HG03439 (cell line): ENCODE results near the gene CEP20.

Experiments used
- ATAC-seq: cut with Tn5 transposase; IDR thresholded peaks from one replicate; pipeline ENCODE4 v1.9.1; 2021; ENCODE audit warnings: mild to moderate bottlenecking, moderate library complexity; ENCODE audit not compliant: unreplicated experiment

Gene CEP20

DNA sequence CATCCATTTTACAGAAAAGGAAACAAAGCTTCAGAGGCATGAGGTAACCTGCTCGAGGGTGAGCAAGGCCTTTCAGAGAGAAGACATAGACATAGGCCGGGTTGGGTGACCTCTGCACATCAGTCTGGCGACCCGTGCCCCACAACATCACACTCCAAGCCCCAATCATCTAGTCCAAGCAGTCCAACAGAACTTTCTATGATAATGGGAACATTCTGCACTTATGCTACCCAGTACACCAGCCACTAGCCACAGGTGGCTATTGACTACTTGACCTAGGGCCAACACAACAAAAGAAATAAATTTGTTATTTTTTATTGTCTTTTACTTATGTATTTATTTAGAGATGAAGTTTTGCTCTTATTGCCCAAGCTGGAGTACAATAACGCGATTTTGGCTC is 52.3 kb downstream of the CEP20 start:
- no peak for ATAC-seq

DNA sequence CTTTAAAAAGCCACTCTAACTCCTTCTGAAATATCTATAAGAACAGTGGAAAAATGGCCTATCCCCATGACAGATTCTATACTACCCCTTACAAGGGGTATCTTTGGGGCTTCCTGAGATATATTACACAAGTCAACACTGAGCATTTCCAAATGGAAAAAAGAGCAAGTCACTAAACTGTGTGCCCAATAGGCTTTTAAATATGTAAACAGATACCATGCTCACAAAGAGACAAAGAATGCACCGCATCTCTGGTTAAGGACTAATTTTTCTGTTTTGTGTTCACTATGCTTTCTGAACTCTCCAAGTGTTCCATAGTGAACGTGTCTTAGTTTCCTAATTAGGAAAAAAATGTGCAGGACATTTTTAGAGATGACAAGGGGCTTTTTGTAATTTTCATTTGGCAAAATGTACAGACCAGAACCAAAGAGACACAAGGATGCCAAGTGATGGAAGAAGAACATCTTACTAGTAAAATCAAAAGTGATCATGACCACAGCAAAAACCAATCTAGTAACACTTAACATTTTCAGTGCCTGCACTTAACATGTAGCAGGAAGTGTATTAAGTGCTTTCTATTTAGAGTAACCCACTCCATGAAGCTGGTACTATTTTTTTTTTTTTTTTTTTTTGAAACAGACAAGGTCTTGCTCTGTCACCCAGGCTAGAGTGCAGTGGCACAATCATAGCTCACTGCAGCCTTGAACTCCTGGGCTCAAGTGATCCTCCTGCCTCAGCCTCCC is 53.1 kb downstream of the CEP20 start:
- no peak for ATAC-seq

DNA sequence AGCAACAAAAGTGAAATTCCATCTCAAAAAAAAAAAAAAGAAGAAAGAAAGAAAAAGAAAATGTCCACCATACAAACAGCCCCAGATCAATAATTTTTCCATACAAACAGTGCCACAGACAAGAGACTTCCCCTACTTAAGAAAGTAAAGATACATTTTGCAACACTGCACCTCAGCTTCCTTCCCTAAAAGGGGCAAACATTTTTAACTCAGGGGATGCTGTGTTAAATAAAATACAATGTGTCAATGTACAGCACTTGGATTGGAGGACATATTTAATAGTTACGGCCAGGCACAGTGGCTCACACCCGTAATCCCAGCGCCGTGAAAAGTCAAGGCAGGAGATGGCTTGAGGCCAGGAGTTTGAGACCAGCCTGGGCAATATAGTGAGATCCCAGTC is 53.9 kb downstream of the CEP20 start:
- no peak for ATAC-seq

DNA sequence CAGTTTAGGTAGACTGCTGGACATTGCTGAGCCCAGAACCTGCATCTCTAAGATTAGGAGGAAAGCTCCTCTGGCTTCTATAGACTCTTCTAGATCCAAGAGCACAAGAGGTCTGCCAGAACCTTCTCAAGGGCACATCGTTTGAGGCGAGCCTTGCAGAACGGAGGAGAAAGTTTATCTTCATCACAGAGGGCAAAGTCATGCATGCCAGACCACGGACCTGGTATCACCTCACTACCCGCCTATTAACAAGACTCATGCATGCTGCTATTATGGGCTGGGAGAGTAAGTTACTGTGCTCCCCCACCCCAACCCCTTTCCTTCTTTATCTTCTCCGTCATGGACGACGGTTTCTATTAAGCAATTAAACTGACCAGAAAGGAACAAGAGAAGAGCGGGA is 54.9 kb downstream of the CEP20 start:
- no peak for ATAC-seq

DNA sequence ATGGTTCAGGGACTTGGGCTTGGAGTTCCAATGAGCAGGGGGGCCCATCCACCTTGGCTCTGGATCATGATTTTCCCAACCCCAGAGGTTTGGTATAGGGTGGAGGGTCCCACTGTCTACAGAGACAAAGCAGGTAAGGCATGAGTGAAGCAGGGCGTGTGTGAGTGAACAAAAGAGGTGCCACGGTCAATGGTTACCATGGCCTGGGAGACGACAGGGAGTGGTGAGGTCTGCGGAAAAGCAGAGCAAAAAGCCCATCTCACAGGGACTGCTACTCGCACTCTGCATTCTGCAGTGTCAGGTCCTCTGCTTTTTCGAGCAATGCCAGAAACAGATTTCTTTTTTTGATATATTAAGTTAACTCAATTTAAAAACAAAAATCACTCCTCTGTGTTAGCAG is 56.2 kb downstream of the CEP20 start:
- ATAC-seq = no peak

DNA sequence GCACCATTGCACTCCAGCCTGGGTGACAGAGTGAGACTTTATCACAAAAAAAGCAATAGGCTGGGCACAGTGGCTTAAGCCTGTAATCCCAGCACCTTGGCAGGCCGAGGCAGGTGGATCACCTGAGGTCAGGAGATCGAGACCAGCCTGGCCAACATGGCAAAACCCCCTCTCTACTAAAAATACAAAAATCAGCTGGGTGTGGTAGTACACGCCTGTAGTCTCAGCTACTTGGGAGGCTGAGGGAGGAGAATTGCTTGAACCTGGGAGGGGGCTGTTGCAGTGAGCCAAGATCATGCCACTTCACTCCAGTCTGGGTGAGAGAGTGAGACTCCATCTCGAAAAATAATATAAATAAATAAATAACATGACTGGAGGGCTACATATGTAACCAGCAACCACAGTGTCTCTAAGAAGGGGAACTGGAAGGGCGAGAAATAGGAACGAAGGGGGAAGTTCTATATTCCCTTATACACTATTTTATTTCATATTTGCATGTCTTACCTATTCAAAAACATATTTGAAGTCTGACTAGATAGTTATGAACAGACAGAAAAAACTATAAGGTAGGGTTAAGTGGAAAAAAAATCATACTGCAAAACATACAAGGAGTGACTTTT is 57.5 kb downstream of the CEP20 start:
- ATAC-seq = no peak

DNA sequence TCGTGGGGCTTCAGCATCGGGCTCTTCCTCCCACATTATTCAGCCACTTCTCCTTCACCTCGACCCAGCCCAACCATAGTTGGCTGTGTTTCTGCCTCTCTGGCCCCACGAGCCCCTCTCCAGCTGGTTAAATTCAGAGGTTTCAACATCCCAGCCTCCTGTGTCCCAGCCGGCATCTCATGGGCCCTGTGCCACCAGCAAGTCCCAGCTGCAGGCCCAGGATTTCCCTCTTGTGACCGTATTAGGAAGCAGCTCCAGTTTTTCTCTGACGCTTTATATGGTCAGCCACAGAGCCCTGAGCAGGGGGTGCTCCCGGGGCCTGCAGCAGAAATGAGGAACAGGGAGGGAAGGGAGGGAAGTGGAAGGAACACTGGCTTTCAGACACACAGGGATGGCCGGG is 58.9 kb downstream of the CEP20 start:
- no peak for ATAC-seq

DNA sequence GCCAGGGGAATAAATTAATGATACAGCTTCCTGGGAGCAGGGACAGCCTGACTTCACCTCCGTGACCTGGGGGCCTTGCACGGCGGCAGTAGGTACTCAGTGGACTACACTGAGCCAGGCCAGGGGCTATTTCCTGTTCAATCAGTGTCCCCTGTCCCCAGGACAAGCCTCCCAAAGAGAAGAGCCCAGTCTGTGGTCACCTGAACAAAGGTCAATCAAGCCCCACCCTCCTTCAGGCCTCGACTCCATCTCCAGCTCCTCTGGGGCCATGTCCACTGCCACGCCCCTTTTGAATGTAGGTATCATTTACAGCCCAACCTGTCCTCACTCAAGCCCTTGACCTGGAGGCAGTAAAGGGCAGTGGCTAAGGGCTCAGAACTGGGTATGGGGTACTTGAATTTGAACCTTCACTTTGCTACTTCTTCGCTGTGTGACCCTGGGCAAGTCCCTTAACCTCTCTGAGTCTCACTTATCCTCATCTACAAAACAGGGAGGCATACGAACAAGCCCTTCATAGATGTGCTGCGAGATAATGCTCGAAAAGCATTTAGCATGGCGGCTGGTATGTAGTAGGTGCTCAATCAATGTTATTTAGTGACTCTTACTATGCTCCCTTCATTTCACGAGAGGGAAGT is 60.6 kb downstream of the CEP20 start:
- no peak for ATAC-seq

DNA sequence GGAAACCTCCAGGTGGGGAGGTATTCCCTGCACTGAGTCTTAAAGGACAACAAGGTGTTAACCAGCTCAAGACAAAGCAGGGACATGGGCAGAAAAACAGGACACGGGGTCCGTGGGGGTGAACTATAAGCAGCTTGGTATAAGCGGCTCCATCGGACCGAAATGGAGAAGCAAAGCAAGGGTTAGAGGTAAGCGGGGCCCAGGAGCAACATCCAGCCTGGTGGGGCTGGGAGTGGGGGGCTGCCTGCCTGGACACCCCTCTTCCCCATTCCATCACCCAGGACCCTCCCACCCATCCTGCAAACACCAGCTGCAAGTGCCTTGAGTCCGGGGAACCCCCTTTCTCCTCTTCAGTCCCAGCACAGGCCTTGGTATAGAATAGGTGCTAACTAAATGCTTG is 61.1 kb downstream of the CEP20 start:
- no peak for ATAC-seq

DNA sequence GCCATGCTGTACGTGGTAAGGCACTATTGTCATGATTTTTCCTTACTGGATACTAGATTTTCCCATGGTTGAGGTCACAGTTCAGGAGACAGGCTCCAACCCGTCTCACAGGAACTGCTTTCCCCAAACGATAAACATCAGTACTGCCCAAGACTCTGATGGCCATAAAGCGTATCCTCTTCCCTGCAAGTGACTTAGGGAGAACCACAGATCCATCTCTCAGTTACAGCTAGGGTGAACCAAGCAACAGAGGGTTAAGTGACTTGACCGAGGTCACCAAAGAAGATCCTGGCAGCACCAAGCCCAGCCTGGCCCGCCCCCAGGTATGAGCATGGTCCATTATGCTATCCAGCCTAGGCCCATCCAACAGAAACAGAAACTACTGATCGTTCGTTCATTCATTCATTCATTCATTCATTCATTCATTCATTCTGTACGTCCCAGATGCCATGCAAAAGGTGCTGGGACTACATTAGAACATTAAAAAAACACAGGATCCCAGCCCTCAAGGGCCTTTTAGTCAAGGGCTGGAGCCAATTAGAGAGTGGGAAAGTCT is 62.6 kb downstream of the CEP20 start:
- no peak for ATAC-seq

DNA sequence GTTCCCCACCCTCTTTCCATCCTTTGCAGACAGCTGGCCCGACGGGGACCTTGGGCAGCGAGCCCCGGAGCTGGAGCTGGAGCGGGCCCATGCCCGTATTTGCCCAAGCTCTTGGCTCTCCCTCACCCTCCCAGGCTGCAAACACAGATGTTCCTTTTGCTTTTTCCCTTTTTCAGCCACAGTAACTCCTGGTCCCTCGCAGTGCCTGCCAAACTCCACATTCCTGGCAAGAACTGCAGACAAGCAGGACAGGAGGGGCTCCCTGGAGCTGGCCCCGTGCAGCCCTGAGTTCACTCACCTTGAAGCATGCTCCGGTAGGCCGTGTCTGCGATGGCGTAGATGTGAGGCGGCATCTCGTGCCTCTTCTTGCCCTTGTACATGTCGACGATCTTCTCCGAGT is 65.4 kb downstream of the CEP20 start:
- no peak for ATAC-seq

DNA sequence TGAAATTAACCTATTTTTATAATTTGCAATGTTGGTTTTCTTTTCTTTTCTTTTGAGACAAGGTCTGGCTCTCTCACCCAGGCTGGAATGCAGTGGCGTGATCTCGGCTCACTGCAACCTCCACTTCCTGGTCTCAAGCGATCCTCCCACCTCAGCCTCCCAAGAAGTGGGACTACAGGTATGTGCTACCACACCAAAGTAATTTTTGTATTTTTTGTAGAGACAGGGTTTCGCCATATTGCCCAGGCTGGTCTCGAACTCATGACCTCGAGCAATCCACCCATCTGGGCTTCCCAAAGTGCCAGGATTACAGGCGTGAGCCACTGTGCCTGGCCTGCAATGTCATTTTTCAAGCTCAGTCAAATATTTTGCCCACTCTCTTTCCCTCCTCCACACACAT is 67.6 kb downstream of the CEP20 start:
- ATAC-seq = no peak

DNA sequence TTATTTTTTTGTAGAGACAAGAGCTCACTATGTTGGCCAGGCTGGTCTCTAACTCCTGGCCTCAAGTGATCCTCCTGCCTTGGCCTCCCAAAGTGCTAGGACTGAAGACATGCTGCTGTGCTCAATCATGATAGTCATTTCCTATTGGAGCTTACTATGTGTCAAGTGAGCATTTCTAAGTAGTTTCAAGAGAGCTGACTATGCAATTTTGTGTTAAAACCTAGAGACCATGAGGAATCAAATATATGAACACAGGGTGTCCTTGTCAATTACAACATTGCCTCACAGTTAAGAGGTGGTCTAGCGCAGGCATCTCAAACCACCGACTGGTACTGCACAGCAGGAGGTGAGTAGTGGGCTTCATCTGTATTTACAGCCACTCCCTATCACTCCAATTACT is 69.4 kb downstream of the CEP20 start:
- ATAC-seq = no peak

DNA sequence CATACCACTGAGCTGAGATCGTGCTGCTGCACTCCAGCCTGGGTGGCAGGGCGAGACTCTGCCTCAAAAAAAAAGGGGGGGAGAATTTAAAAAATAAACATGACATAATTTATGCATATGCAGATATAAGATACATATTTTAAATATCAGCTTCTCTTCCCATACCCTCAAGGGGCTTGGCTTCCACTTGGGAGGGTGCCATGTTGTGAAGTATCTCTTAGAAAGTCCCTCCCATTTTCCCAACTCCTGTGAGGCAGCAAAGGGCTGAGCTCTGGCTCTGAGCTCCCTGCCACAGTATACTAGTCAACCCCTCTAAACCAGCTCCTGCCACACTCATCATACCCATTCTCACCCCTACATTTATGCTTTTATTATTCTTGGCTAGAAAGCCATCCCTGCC is 71.0 kb downstream of the CEP20 start:
- ATAC-seq = no peak

DNA sequence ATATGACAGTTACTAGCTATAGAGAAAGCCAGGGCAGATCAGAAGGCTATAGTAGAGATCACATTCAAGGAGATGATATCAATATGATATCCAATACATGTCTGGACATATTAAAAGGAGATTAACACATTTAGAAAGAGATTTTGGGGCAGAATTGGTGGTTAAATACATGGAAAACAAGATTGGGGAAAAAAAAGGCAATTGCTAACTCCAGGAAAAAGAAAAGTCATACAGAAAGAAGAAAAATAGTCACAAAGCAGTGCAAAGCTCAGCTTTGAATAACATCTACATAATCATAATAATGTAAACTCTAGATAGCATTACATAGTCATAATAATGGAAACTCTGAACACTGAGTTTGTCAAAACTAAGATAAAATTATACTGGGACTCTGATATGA is 72.2 kb downstream of the CEP20 start:
- no peak for ATAC-seq
